Endothelial cell of umbilical vein (primary cell): ENCODE results near the gene OR2T5.

ENCODE experiments used
- CTCF ChIP-seq, 2 donors: IDR thresholded peaks; 1 replicate in 1 of 2; 2 replicates in 1 of 2; pipeline ENCODE4 v1.5.1; 2011; ENCODE audit warnings: low read length in 2 of 2, mild to moderate bottlenecking in 2 of 2, moderate library complexity in 2 of 2, control low read depth in 1 of 2, inconsistent platforms in 1 of 2, low read depth in 1 of 2; ENCODE audit not compliant: insufficient read depth in 1 of 2; ENCODE audit errors: extremely low read depth in 1 of 2
- EZH2 ChIP-seq: IDR thresholded peaks from 2 replicates; pipeline ENCODE4 v1.6.1; 2012; ENCODE audit warnings: borderline replicate concordance, low read depth, mild to moderate bottlenecking, moderate library complexity, low read length, inconsistent platforms; ENCODE audit not compliant: severe bottlenecking
- JUN ChIP-seq: IDR thresholded peaks from 2 replicates; pipeline ENCODE4 v1.6.1; 2011; ENCODE audit warnings: borderline replicate concordance, low read depth; ENCODE audit not compliant: insufficient read length, insufficient read depth
- MAX ChIP-seq: IDR thresholded peaks from 2 replicates; pipeline ENCODE4 v1.6.1; 2011; ENCODE audit not compliant: insufficient read depth, insufficient read length
- MYC ChIP-seq: IDR thresholded peaks from one replicate; pipeline ENCODE4 v1.6.1; 2011; ENCODE audit warnings: mild to moderate bottlenecking, low read depth, low read length
- POLR2A ChIP-seq: IDR thresholded peaks from 2 replicates; pipeline ENCODE4 v1.6.1; 2012; ENCODE audit warnings: low read depth, mild to moderate bottlenecking, control low read depth, low read length
- POLR2AphosphoS5 ChIP-seq: IDR thresholded peaks from 2 replicates; pipeline ENCODE4 v1.6.1; 2012; ENCODE audit warnings: low read depth, mild to moderate bottlenecking, control low read depth, low read length, moderate library complexity; ENCODE audit not compliant: insufficient read depth

- TF ChIP-seq CTCF (IDR thresholded peaks at IDR 0.05; ENCODE audit: extremely low read depth in 1 of 2, insufficient read depth in 1 of 2, low read depth in 1 of 2, low read length in 2 of 2), result no peak
- no peak for TF ChIP-seq POLR2A
- no peak for TF ChIP-seq EZH2
- TF ChIP-seq MAX, result no peak
- TF ChIP-seq MYC, result no peak
- TF ChIP-seq POLR2AphosphoS5, result no peak
- TF ChIP-seq JUN, result no peak
Measured at GRCh38 chr1:248471154-248471553, 17.2 kb upstream of the OR2T5 start.
